ENCODE measurements around the gene PTGIS. TPM values are rescaled to one million over a fixed set of nuclear protein-coding genes. Genes with fewer than 3 reads are reported as not detected.

The PTGIS gene
- total RNA-seq, 1 experiment from 2014 or later = 20.0 TPM

DNA sequence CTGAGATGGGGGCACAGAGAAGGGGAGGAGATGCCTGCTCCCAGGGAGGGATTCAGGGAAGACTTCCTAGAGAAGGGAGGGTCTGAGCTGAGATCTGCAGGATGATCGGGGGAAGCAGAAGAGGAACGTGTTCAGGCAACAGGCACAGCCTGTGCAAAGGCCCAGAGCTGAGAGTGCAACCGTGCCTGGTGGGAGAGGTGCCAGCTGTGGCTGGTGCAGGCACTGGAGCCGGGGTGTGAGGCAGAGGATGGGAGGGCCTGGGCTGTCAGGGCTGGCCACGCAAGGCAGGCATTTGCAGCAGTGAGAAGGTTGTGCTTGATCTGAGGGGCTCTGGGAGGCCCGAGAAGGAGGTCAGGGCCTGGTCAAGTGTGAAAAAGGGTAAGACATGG is 27.7 kb downstream of the PTGIS start:
- H4K20me1 ChIP-seq (ENCODE audit: control insufficient read depth, insufficient read depth, insufficient read length) = no peaks in the 10 kb centered on the region
- no peaks in the 10 kb centered on the region for H3K9me3 ChIP-seq (ENCODE audit: control insufficient read depth, low read depth, low read length)
- no peak overlapping the region for H3K27ac ChIP-seq (ENCODE audit: insufficient read length, low read depth, low read length)
- DNase-seq = no peak
- TF ChIP-seq, protein P1, sequence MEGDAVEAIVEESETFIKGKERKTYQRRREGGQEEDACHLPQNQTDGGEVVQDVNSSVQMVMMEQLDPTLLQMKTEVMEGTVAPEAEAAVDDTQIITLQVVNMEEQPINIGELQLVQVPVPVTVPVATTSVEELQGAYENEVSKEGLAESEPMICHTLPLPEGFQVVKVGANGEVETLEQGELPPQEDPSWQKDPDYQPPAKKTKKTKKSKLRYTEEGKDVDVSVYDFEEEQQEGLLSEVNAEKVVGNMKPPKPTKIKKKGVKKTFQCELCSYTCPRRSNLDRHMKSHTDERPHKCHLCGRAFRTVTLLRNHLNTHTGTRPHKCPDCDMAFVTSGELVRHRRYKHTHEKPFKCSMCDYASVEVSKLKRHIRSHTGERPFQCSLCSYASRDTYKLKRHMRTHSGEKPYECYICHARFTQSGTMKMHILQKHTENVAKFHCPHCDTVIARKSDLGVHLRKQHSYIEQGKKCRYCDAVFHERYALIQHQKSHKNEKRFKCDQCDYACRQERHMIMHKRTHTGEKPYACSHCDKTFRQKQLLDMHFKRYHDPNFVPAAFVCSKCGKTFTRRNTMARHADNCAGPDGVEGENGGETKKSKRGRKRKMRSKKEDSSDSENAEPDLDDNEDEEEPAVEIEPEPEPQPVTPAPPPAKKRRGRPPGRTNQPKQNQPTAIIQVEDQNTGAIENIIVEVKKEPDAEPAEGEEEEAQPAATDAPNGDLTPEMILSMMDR (conservative IDR thresholded peaks at IDR 0.05) = no peak
- no peak overlapping the region for H2BK5ac ChIP-seq (ENCODE audit: insufficient read length, low read length)
- H4K8ac ChIP-seq (replicated peaks; ENCODE audit: insufficient read length, low read depth, low read length) = no peak overlapping the region
- H2BK12ac ChIP-seq (ENCODE audit: insufficient read length, low read depth, low read length) = no peak overlapping the region
- H3K14ac ChIP-seq (ENCODE audit: insufficient read depth, low read length) = no peak overlapping the region; the same call in 1 of the 2 replicates
- peak overlapping the region in 2 of 3 experiments; percentile 24 to 33; a peak in 1 of 7 replicates for H3K27ac Mint-ChIP-seq
- H4K5ac ChIP-seq (ENCODE audit: insufficient read length, low read depth, low read length) = no peak overlapping the region
- no peak overlapping the region for H2BK120ac ChIP-seq (ENCODE audit: low read depth, low read length, poor library complexity, severe bottlenecking)
- no peak overlapping the region; a peak in 2 of 5 replicates for H3K4me3 Mint-ChIP-seq
- no peak overlapping the region for H2AFZ ChIP-seq (ENCODE audit: low read length)
- no peaks in the 10 kb centered on the region for H3K79me1 ChIP-seq (ENCODE audit: insufficient read depth, low read depth, low read length, poor library complexity, severe bottlenecking)
- H3K18ac ChIP-seq (ENCODE audit: insufficient read length, low read depth, low read length) = no peak overlapping the region
- no peak overlapping the region for H2BK15ac ChIP-seq (ENCODE audit: low read depth, low read length)
- no peak overlapping the region for H3K56ac ChIP-seq (ENCODE audit: insufficient read length, low read depth, low read length)
- H3K9ac ChIP-seq (ENCODE audit: extremely low read depth, insufficient read length, low read length) = no peak overlapping the region
- H3K27me3 Mint-ChIP-seq (ENCODE audit: low read depth) = no peaks in the 10 kb centered on the region
- H3K23ac ChIP-seq (ENCODE audit: insufficient read length, low read depth, low read length) = no peak overlapping the region
- H3K4ac ChIP-seq (ENCODE audit: low read depth, low read length) = no peak overlapping the region
- no peaks in the 10 kb centered on the region for H3K27me3 ChIP-seq (ENCODE audit: insufficient read depth, low read length)
- peaks cover 2 to 4% of the 10 kb centered on the region in 2 experiments; a peak in 3 of 5 replicates for H3K9me3 Mint-ChIP-seq
- H3K4me2 ChIP-seq (ENCODE audit: insufficient read depth, insufficient read length, low read length) = no peak overlapping the region
- H3T11ph ChIP-seq (ENCODE audit: low read length) = no peak overlapping the region
- H3K4me1 Mint-ChIP-seq = 0 out of 4 replicates have a peak, but pooled peaks cover 2% of the 10 kb centered on the region in 2 experiments
- no peak overlapping the region for H4K91ac ChIP-seq (ENCODE audit: insufficient read length, low read depth, low read length)
- no peak overlapping the region for H2BK20ac ChIP-seq (ENCODE audit: low read depth, low read length, poor library complexity, severe bottlenecking)
- no peak overlapping the region for H2AK5ac ChIP-seq (ENCODE audit: insufficient read length, low read length)
- no peaks in the 10 kb centered on the region for H3K23me2 ChIP-seq (ENCODE audit: insufficient read length, low read depth, low read length, poor library complexity, severe bottlenecking)
- no CpG with 5 or more reads among the region's 6 CpGs for WGBS (ENCODE audit: extremely low coverage, insufficient read length, low lambda C conversion rate)
- no peaks in the 10 kb centered on the region for H3K79me2 ChIP-seq (ENCODE audit: insufficient read depth, low read length)
- no peaks in the 10 kb centered on the region for H3K4me1 ChIP-seq (ENCODE audit: insufficient read depth, low read length)
- H3K36me3 Mint-ChIP-seq (ENCODE audit: insufficient read depth in 1 of 3, low read depth in 3 of 3) = peaks cover 28 to 65% (median 52%) of the 10 kb centered on the region in 3 experiments

Measured in H9 (cell line).